K562 (cell line): ENCODE measurements around the gene TOR1AIP2. TPM values are rescaled to one million over a fixed set of nuclear protein-coding genes. Genes with fewer than 3 reads are reported as not detected.
"Not testable (repeated sequence)": the region's sequence is repeated elsewhere in the genome, so short reads cannot be mapped to it uniquely, and the experiment has no call there.

ENCODE experiments used
- ATAC-seq: fragments of 200-7000 bp; cut with Tn5 transposase; 3 replicates; pipeline ENCODE4 v1.9.1; 2020; ENCODE audit warnings: moderate library complexity
- BruUV-seq: library from RNA; stranded (reverse); fragments of 400-500 nt; replicated peaks from 2 replicates; lab custom pipeline; 2021; lab: Mats Ljungman, UMichigan
- CTCF ChIA-PET: fragments of 300-600 bp; formaldehyde crosslinking; extraction: SDS; loops from one replicate; lab custom pipeline; 2021; ENCODE audit warnings: low intra/inter-chr PET ratio; lab: Yijun Ruan, JAX
- POLR2A ChIA-PET: fragments of 300-600, 350-650 bp; sonication (Branson Sonifier 250); formaldehyde crosslinking; extraction: SDS; loops from one replicate; lab custom pipeline; 2021; ENCODE audit warnings: antibody characterized with exemption, inconsistent platforms; lab: Yijun Ruan, JAX
- DNase-seq, 4 experiments: peaks; one replicate each; pipeline versions ENCODE4 v3.0.0 to v3.0.0-alpha.2; 2011 to 2018; ENCODE audit warnings: low spot score in 3 of 4, mixed read lengths in 3 of 4; ENCODE audit errors: extremely low read depth in 1 of 4
- FAIRE-seq: peaks from 2 replicates; lab custom pipeline; 2011; peaks lifted over from hg19 to GRCh38; lab: Jason Lieb, UNC
- H2AFZ ChIP-seq: 2 replicates; pipeline ENCODE4 v1.6.0; 2011; ENCODE audit warnings: low read depth, low read length, control low read depth, inconsistent platforms
- H3K27ac ChIP-seq: fragments of 200-600 bp; 3 replicates; pipeline ENCODE4 v1.8.0; 2011; ENCODE audit warnings: low read depth, mild to moderate bottlenecking, control low read depth, inconsistent platforms, low read length, moderate library complexity, mixed read lengths; ENCODE audit errors: extremely low read depth
- H3K27me3 ChIP-seq, 2 experiments: fragments of 300-600 bp in 1 of 2; 2 replicates in 1 of 2; 3 replicates in 1 of 2; pipeline versions ENCODE4 v1.6.0 to v1.8.0; 2011; ENCODE audit warnings: inconsistent platforms in 2 of 2, low read length in 2 of 2, mild to moderate bottlenecking in 1 of 2, mixed read lengths in 1 of 2, moderate library complexity in 1 of 2; ENCODE audit not compliant: control insufficient read depth in 2 of 2, insufficient read depth in 2 of 2
- H3K36me3 ChIP-seq: fragments of 300-600 bp; 3 replicates; pipeline ENCODE4 v1.8.0; 2011; ENCODE audit warnings: mild to moderate bottlenecking, low read length, inconsistent platforms; ENCODE audit not compliant: control insufficient read depth, insufficient read depth
- H3K4me1 ChIP-seq, 2 experiments: fragments of 200-600 bp in 1 of 2; replicated peaks in 1 of 2; 2 replicates in 1 of 2; 3 replicates in 1 of 2; pipeline versions ENCODE4 v1.5.1 to v1.8.0; 2011; ENCODE audit warnings: inconsistent platforms in 2 of 2, low read length in 2 of 2, mild to moderate bottlenecking in 1 of 2, mixed read lengths in 1 of 2, moderate library complexity in 1 of 2; ENCODE audit not compliant: control insufficient read depth in 2 of 2, insufficient read depth in 2 of 2
- H3K4me2 ChIP-seq: 2 replicates; pipeline ENCODE4 v1.6.1; 2011; ENCODE audit warnings: low read length, control low read depth, inconsistent platforms, mixed read lengths; ENCODE audit not compliant: insufficient read depth
- H3K4me3 ChIP-seq: fragments of 200-600 bp; sonication (generic), shearing (Covaris generic); 2 replicates; pipeline ENCODE4 v1.5.1; 2016; ENCODE audit warnings: control low read depth, inconsistent platforms
- H3K79me2 ChIP-seq: fragments of 200-600 bp; 3 replicates; pipeline ENCODE4 v1.8.0; 2011; ENCODE audit warnings: low read length, inconsistent platforms; ENCODE audit not compliant: control insufficient read depth, insufficient read depth
- H3K9ac ChIP-seq, 2 experiments: 2 replicates each; pipeline versions ENCODE4 v1.6.0 to v1.6.1; 2011; ENCODE audit warnings: low read depth in 2 of 2, low read length in 2 of 2, control low read depth in 1 of 2, inconsistent platforms in 1 of 2, mild to moderate bottlenecking in 1 of 2, mixed read lengths in 1 of 2; ENCODE audit not compliant: insufficient read depth in 1 of 2
- H3K9me1 ChIP-seq: one replicate; pipeline ENCODE4 v1.6.0; 2011; ENCODE audit warnings: inconsistent platforms, mild to moderate bottlenecking, low read length, moderate library complexity; ENCODE audit not compliant: control insufficient read depth, insufficient read depth
- H3K9me3 ChIP-seq: replicated peaks from 2 replicates; pipeline ENCODE4 v1.5.1; 2011; ENCODE audit warnings: low read depth, low read length, inconsistent platforms; ENCODE audit not compliant: control insufficient read depth, insufficient read depth
- H4K20me1 ChIP-seq: replicated peaks from 2 replicates; pipeline ENCODE4 v1.6.1; 2011; ENCODE audit warnings: low read length, inconsistent platforms, mixed read lengths; ENCODE audit not compliant: control insufficient read depth, insufficient read depth
- CBX5 ChIP-seq: IDR thresholded peaks from 2 replicates; pipeline ENCODE4 v1.6.1; 2014; ENCODE audit warnings: low read depth, borderline replicate concordance
- CBX8 ChIP-seq: fragments of 200-600 bp; sonication (generic); IDR thresholded peaks from 2 replicates; pipeline ENCODE4 v1.6.1; 2012; ENCODE audit warnings: borderline replicate concordance, mixed run types, low read depth, mild to moderate bottlenecking, moderate library complexity, mixed read lengths, low read length, control low read depth, inconsistent platforms; ENCODE audit not compliant: poor library complexity, severe bottlenecking; ENCODE audit errors: extremely low read depth
- CSDE1 ChIP-seq, 2 experiments: fragments of 450-650 bp; IDR thresholded peaks; 2 replicates each; pipeline ENCODE4 v1.6.1; 2016; ENCODE audit warnings: mild to moderate bottlenecking in 1 of 2
- CTCFL ChIP-seq: IDR thresholded peaks from 2 replicates; pipeline ENCODE4 v1.6.1; 2011; ENCODE audit warnings: borderline replicate concordance, low read depth, mild to moderate bottlenecking, moderate library complexity, low read length; ENCODE audit not compliant: insufficient read depth, poor library complexity, severe bottlenecking
- NFXL1 ChIP-seq: fragments of 450-650 bp; formaldehyde crosslinking; IDR thresholded peaks from 2 replicates; pipeline ENCODE4 v1.4.0; 2021; ENCODE audit warnings: mild to moderate bottlenecking
- SMARCA5 ChIP-seq: fragments of 450-650 bp; IDR thresholded peaks from 2 replicates; pipeline ENCODE4 v1.6.1; 2016
- ZNF146 ChIP-seq: IDR thresholded peaks from one replicate; pipeline ENCODE4 v1.6.1; 2018; ENCODE audit warnings: missing compliant biosample characterization; ENCODE audit not compliant: unreplicated experiment
- ZNF280A ChIP-seq: fragments of 450-650 bp; IDR thresholded peaks from 2 replicates; pipeline ENCODE4 v1.6.1; 2018; ENCODE audit warnings: mild to moderate bottlenecking, low read depth; ENCODE audit not compliant: partially characterized antibody
- ZNF583 ChIP-seq: fragments of 250-450 bp; sonication (Bioruptor Pico); IDR thresholded peaks from 2 replicates; pipeline ENCODE4 v1.4.0; 2020
- ZNF778 ChIP-seq: fragments of 450-650 bp; formaldehyde crosslinking; IDR thresholded peaks from 2 replicates; pipeline ENCODE4 v1.4.0; 2020; ENCODE audit warnings: mild to moderate bottlenecking, moderate library complexity
- WGBS: fragments of 100-300 bp; shearing (Covaris generic); methylation state at CpG from one replicate; pipeline ENCODE4 v1.1.6; 2016; ENCODE audit warnings: low coverage, mixed read lengths; ENCODE audit not compliant: insufficient coverage; ENCODE audit errors: missing lambda C conversion rate; 5-methylcytosine and 5-hydroxymethylcytosine counted together
- in situ Hi-C: fragments of 300-500 bp; cut with MboI; formaldehyde crosslinking; loops from 4 replicates; pipeline ENCODE4 v1.15.0; 2018; ENCODE audit warnings: inconsistent platforms, mixed read lengths
- intact Hi-C: fragments of 100-400 bp; cut with micrococcal nuclease; formaldehyde crosslinking; loops from 2 replicates; pipeline ENCODE4 v1.14.2; 2022
- polyA plus RNA-seq, 8 experiments: library from polyadenylated mRNA; depleted of rRNA in 4 of 8; stranded (reverse) in 5 of 8; unstranded in 3 of 8; fragments of >200 nt; fragmentation: Nextera tagmentation in 2 of 8; fragmentation: Illumina TruSeq in 1 of 8; extraction: Ambion mirVana in 2 of 8; extraction: Trizol in 1 of 8; gene quantifications; 2 replicates each; pipeline versions ENCODE4 v1.2.1 to v1.2.3, GENCODE V29; 2011 to 2014; ENCODE audit warnings: inconsistent platforms in 1 of 8, missing spikeins in 1 of 8
- total RNA-seq, 7 experiments: library from RNA; depleted of rRNA in 6 of 7; stranded (reverse); fragments of >200 nt in 6 of 7; fragmentation: Illumina TruSeq in 2 of 7; extraction: Trizol in 2 of 7; gene quantifications; 2 replicates each; pipeline versions ENCODE4 v1.2.1 to v1.2.3, GENCODE V29; 2011 to 2021; ENCODE audit warnings: low replicate concordance in 1 of 7

TOR1AIP2 gene
- total and polyA plus RNA-seq, 9 of the 15 experiments (the other 6 are each of a cell fraction or from before 2014, with no cell fraction given), result 16.7 to 122 (median 41.4) TPM

GRCh38 chr1:179804417-179804816, 73.2 kb downstream of the TOR1AIP2 start:
- FAIRE-seq, BruUV-seq, DNase-seq, ATAC-seq, H2AFZ ChIP-seq, POLR2A ChIA-PET: not testable (repeated sequence)
- in situ Hi-C loops, result loop anchor here (5.0 to 10.0 kb wide), 2 partner anchors 87 to 560 kb away; no protein-coding TSS in a partner anchor
- WGBS, result 0% methylated on average over 2 of the region's 2 CpGs
- H3K27me3 ChIP-seq, result peaks cover 30 to 64% of the 10 kb centered on the region in 2 experiments
- TF ChIP-seq ZNF146 (CRISPR knock-in tag), result peak; percentile 89
- TF ChIP-seq, all 486 proteins: peak for 1; not testable (repeated sequence) for 485
- intact Hi-C loops, H3K4me1 ChIP-seq, H3K27ac ChIP-seq, H4K20me1 ChIP-seq, H3K79me2 ChIP-seq, H3K9ac ChIP-seq, H3K9me3 ChIP-seq, H3K9me1 ChIP-seq, H3K4me3 ChIP-seq, CTCF ChIA-PET, H3K36me3 ChIP-seq, H3K4me2 ChIP-seq: not testable (repeated sequence)

- CTCF ChIA-PET, result no interaction called here
- no peak for FAIRE-seq
- no peak for TF ChIP-seq ZNF778 (CRISPR knock-in tag)
- TF ChIP-seq NFXL1 (CRISPR knock-in tag), result no peak
- TF ChIP-seq ZNF280A, result no peak
- no peak for TF ChIP-seq SMARCA5
- TF ChIP-seq CBX5, result no peak
- TF ChIP-seq ZNF583 (CRISPR knock-in tag), result no peak
- no peak for TF ChIP-seq CSDE1 (IDR thresholded peaks at IDR 0.05)
- no peak for TF ChIP-seq CBX8
- no peak for TF ChIP-seq CTCFL
These were observed 73.7 kb downstream of the TOR1AIP2 start for GRCh38 chr1:179803918-179804317.

More at GRCh38 chr1:179803918-179804317, 73.7 kb downstream of the TOR1AIP2 start:
- intact Hi-C loops (no loop called here), in situ Hi-C loops (loop anchor here (5.0 to 10.0 kb wide), 2 partner anchors 87 to 559 kb away; no protein-coding TSS in a partner anchor)
- ATAC-seq (no peak), DNase-seq (no peak)
- Histone ChIP-seq H3K9me3 (no peaks in the 10 kb centered on the region), H3K36me3 (no peaks in the 10 kb centered on the region), H2AFZ (no peak overlapping the region), H3K9ac (no peak overlapping the region), H3K4me3 (no peak overlapping the region), H3K79me2 (no peaks in the 10 kb centered on the region), H3K27ac (no peak overlapping the region), H3K4me1 (peaks cover 0 to 4% of the 10 kb centered on the region in 2 experiments; a peak in 1 of 5 replicates), H3K27me3 (peaks cover 34 to 66% of the 10 kb centered on the region in 2 experiments), H3K4me2 (no peak overlapping the region), H4K20me1 (peaks cover 2% of the 10 kb centered on the region; the same call in 1 of the 2 replicates), H3K9me1 (no peaks in the 10 kb centered on the region)
- WGBS, result 0% methylated on average over 1 of the region's 1 CpG
- BruUV-seq, result no TSS peak
- POLR2A ChIA-PET, result no interaction called here
